DND-41 (cell line): ENCODE data around the gene C1QTNF2.

Experiments
- ATAC-seq: fragments of 200-7000 bp; cut with Tn5 transposase; 3 replicates; pipeline ENCODE4 v1.9.1; 2021; ENCODE audit warnings: low read depth; ENCODE audit not compliant: insufficient read depth
- DNase-seq: peaks from one replicate; pipeline ENCODE4 v3.0.0-alpha.2; 2020
- H2AFZ ChIP-seq: 2 replicates; pipeline ENCODE4 v1.6.0; 2012; ENCODE audit warnings: low read depth, low read length
- H3K27ac ChIP-seq: 2 replicates; pipeline ENCODE4 v1.5.1; 2012; ENCODE audit warnings: low read length, inconsistent platforms
- H3K27me3 ChIP-seq: fragments of 200-600 bp; sonication (generic); 2 replicates; pipeline ENCODE4 v1.6.0; 2012; ENCODE audit warnings: low read length, mild to moderate bottlenecking, inconsistent platforms; ENCODE audit not compliant: insufficient read depth, poor library complexity
- H3K36me3 ChIP-seq: 2 replicates; pipeline ENCODE4 v1.5.1; 2012; ENCODE audit warnings: low read length, inconsistent platforms; ENCODE audit not compliant: insufficient read depth
- H3K4me1 ChIP-seq: 2 replicates; pipeline ENCODE4 v1.5.1; 2012; ENCODE audit warnings: mild to moderate bottlenecking, low read length; ENCODE audit not compliant: insufficient read depth
- H3K4me2 ChIP-seq: 2 replicates; pipeline ENCODE4 v1.6.0; 2012; ENCODE audit warnings: mild to moderate bottlenecking, moderate library complexity, low read length, inconsistent platforms; ENCODE audit not compliant: insufficient read depth
- H3K4me3 ChIP-seq, 2 experiments: fragments of 200-600 bp in 1 of 2; shearing (Covaris generic) in 1 of 2; 2 replicates each; pipeline ENCODE4 v1.5.1; 2012 to 2016; ENCODE audit warnings: inconsistent platforms in 2 of 2, low read length in 2 of 2, mild to moderate bottlenecking in 2 of 2, low read depth in 1 of 2, moderate library complexity in 1 of 2
- H3K79me2 ChIP-seq: 2 replicates; pipeline ENCODE4 v1.6.0; 2012; ENCODE audit warnings: low read length, inconsistent platforms; ENCODE audit not compliant: insufficient read depth
- H3K9ac ChIP-seq: 2 replicates; pipeline ENCODE4 v1.6.0; 2012; ENCODE audit warnings: low read depth, mild to moderate bottlenecking, inconsistent platforms, low read length, moderate library complexity
- H3K9me3 ChIP-seq: 2 replicates; pipeline ENCODE4 v1.5.1; 2012; ENCODE audit warnings: low read length, moderate library complexity, mild to moderate bottlenecking, inconsistent platforms; ENCODE audit not compliant: insufficient read depth, severe bottlenecking
- H4K20me1 ChIP-seq: 2 replicates; pipeline ENCODE4 v1.6.0; 2012; ENCODE audit warnings: low read length; ENCODE audit not compliant: insufficient read depth
- EZH2 ChIP-seq: IDR thresholded peaks from 3 replicates; pipeline ENCODE4 v1.6.1; 2012; ENCODE audit warnings: borderline replicate concordance, low read depth, mild to moderate bottlenecking, moderate library complexity, low read length, inconsistent platforms; ENCODE audit not compliant: severe bottlenecking
- TF ChIP-seq, protein P1 (sequence below): IDR thresholded peaks from 2 replicates; pipeline ENCODE4 v1.5.1; 2012; ENCODE audit warnings: borderline replicate concordance, low read length, moderate library complexity, mild to moderate bottlenecking; ENCODE audit not compliant: poor library complexity, severe bottlenecking; ENCODE audit errors: extremely low read depth

Gene C1QTNF2

DNA sequence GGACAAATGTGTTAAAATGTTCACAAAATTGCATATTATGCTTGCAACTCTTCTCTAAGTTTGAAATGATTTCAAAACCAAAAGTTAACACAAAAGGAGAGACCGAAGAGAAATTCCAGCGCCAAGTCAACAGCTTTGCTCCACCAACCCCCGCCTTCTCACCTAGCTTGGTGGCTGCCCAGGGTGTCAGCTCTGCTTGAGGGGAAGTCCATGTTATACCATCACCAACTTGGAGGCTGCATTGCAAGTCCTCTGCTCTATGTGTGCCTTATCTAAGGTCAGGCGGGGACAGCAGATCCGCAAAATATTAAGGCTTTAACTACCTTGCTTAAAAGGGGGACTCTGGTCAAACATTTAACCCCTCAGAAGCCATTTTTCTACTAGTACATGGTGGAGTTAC, 72.7 kb downstream of the C1QTNF2 start:
- DNase-seq, result no peak
- ATAC-seq, result no peak
- Histone ChIP-seq H3K27ac (no peak overlapping the region), H3K9ac (no peak overlapping the region), H4K20me1 (no peaks in the 10 kb centered on the region), H3K4me3 (no peak overlapping the region), H3K4me1 (no peaks in the 10 kb centered on the region), H3K4me2 (no peak overlapping the region), H3K9me3 (no peaks in the 10 kb centered on the region), H2AFZ (no peak overlapping the region), H3K36me3 (no peaks in the 10 kb centered on the region), H3K27me3 (no peaks in the 10 kb centered on the region), H3K79me2 (no peaks in the 10 kb centered on the region)
- TF ChIP-seq, protein P1, sequence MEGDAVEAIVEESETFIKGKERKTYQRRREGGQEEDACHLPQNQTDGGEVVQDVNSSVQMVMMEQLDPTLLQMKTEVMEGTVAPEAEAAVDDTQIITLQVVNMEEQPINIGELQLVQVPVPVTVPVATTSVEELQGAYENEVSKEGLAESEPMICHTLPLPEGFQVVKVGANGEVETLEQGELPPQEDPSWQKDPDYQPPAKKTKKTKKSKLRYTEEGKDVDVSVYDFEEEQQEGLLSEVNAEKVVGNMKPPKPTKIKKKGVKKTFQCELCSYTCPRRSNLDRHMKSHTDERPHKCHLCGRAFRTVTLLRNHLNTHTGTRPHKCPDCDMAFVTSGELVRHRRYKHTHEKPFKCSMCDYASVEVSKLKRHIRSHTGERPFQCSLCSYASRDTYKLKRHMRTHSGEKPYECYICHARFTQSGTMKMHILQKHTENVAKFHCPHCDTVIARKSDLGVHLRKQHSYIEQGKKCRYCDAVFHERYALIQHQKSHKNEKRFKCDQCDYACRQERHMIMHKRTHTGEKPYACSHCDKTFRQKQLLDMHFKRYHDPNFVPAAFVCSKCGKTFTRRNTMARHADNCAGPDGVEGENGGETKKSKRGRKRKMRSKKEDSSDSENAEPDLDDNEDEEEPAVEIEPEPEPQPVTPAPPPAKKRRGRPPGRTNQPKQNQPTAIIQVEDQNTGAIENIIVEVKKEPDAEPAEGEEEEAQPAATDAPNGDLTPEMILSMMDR, result no peak
- no peak for TF ChIP-seq EZH2
